GM23338 (cell line): ENCODE data around the gene IYD. TPM values are rescaled to one million over a fixed set of nuclear protein-coding genes. Genes with fewer than 3 reads are reported as not detected.

Source experiments
- ATAC-seq: fragments of 200-7000 bp; cut with Tn5 transposase; 3 replicates; pipeline ENCODE4 v1.9.1; 2020
- DNase-seq: peaks from one replicate; pipeline ENCODE4 v3.0.0-alpha.2; 2015; ENCODE audit warnings: low spot score
- H2AFZ ChIP-seq: fragments of 200-600 bp; sonication (generic); 2 replicates; pipeline ENCODE4 v1.8.0; 2016; ENCODE audit warnings: antibody characterized with exemption, mild to moderate bottlenecking, moderate library complexity
- H3F3A ChIP-seq: fragments of 200-600 bp; sonication (generic); replicated peaks from 2 replicates; pipeline ENCODE4 v1.8.0; 2017; ENCODE audit warnings: antibody characterized with exemption, mixed run types, low read depth
- H3K27ac ChIP-seq: fragments of 200-600 bp; sonication (generic); 2 replicates; pipeline ENCODE4 v1.6.1; 2016; ENCODE audit warnings: low read depth
- H3K27me3 ChIP-seq: fragments of 200-600 bp; sonication (generic); 2 replicates; pipeline ENCODE4 v1.8.0; 2016; ENCODE audit warnings: mild to moderate bottlenecking, mixed run types, moderate library complexity; ENCODE audit not compliant: insufficient read depth
- H3K36me3 ChIP-seq: fragments of 200-600 bp; sonication (generic); 2 replicates; pipeline ENCODE4 v1.8.0; 2016; ENCODE audit warnings: mild to moderate bottlenecking; ENCODE audit not compliant: insufficient read depth
- H3K4me1 ChIP-seq: fragments of 200-600 bp; sonication (generic); 2 replicates; pipeline ENCODE4 v1.8.0; 2016; ENCODE audit warnings: mild to moderate bottlenecking, moderate library complexity; ENCODE audit not compliant: insufficient read depth
- H3K4me2 ChIP-seq: fragments of 200-600 bp; sonication (generic); 2 replicates; pipeline ENCODE4 v1.7.1; 2017; ENCODE audit warnings: mixed run types
- H3K4me3 ChIP-seq: fragments of 200-600 bp; sonication (generic); 2 replicates; pipeline ENCODE4 v1.6.1; 2016; ENCODE audit warnings: mixed run types
- H3K79me2 ChIP-seq: fragments of 200-600 bp; sonication (generic); replicated peaks from 2 replicates; pipeline ENCODE4 v1.8.0; 2017; ENCODE audit warnings: mild to moderate bottlenecking; ENCODE audit not compliant: insufficient read depth
- H3K9me2 ChIP-seq: fragments of 200-600 bp; sonication (generic); 2 replicates; pipeline ENCODE4 v1.8.0; 2017; ENCODE audit not compliant: insufficient read depth
- H4K20me1 ChIP-seq: fragments of 200-600 bp; sonication (generic); replicated peaks from 2 replicates; pipeline ENCODE4 v1.8.0; 2017; ENCODE audit warnings: mild to moderate bottlenecking; ENCODE audit not compliant: insufficient read depth
- H3K27ac Mint-ChIP-seq: 2 replicates; pipeline ENCODE4 v1.8.0; 2020; ENCODE audit warnings: inconsistent platforms, mild to moderate bottlenecking, moderate library complexity, mixed read lengths
- H3K27me3 Mint-ChIP-seq: 3 replicates; pipeline ENCODE4 v1.8.0; 2022; ENCODE audit warnings: low read depth, mild to moderate bottlenecking, moderate library complexity, mixed read lengths, inconsistent platforms; ENCODE audit not compliant: insufficient read depth, poor library complexity
- H3K36me3 Mint-ChIP-seq: 3 replicates; pipeline ENCODE4 v1.8.0; 2021; ENCODE audit warnings: low read depth, mild to moderate bottlenecking, inconsistent platforms, moderate library complexity, mixed read lengths
- H3K4me1 Mint-ChIP-seq: 3 replicates; pipeline ENCODE4 v1.8.0; 2020; ENCODE audit warnings: mild to moderate bottlenecking, inconsistent platforms, mixed read lengths
- H3K4me3 Mint-ChIP-seq: 3 replicates; pipeline ENCODE4 v1.8.0; 2021; ENCODE audit warnings: moderate library complexity, mild to moderate bottlenecking, inconsistent platforms, mixed read lengths
- H3K9me3 Mint-ChIP-seq: 3 replicates; pipeline ENCODE4 v1.8.0; 2020; ENCODE audit warnings: moderate library complexity, mild to moderate bottlenecking, inconsistent platforms, mixed read lengths
- CREB1 ChIP-seq: fragments of 250-450 bp; sonication (Bioruptor Pico); IDR thresholded peaks from 2 replicates; pipeline ENCODE4 v1.5.0; 2020; ENCODE audit warnings: low read depth, mild to moderate bottlenecking, moderate library complexity
- CTCF ChIP-seq, 2 experiments: fragments of 200-600 bp in 1 of 2; sonication (generic) in 1 of 2; conservative IDR thresholded peaks; 2 replicates each; pipeline versions ENCODE4 v1.5.1 to v1.6.1; 2016 to 2017; ENCODE audit warnings: antibody characterized with exemption in 2 of 2, low read depth in 2 of 2, mild to moderate bottlenecking in 2 of 2, moderate library complexity in 1 of 2
- ETS1 ChIP-seq: IDR thresholded peaks from 2 replicates; pipeline ENCODE4 v1.6.1; 2016; ENCODE audit warnings: antibody characterized with exemption
- EZH2 ChIP-seq: fragments of 200-600 bp; sonication (generic); IDR thresholded peaks from one replicate; pipeline ENCODE4 v1.8.0; 2017; ENCODE audit warnings: antibody characterized with exemption, mild to moderate bottlenecking, low read depth; ENCODE audit not compliant: unreplicated experiment
- EZH2phosphoT487 ChIP-seq: fragments of 200-600 bp; sonication (generic); IDR thresholded peaks from one replicate; pipeline ENCODE4 v1.8.1; 2018; ENCODE audit warnings: antibody characterized with exemption; ENCODE audit not compliant: unreplicated experiment
- JUNB ChIP-seq: IDR thresholded peaks from one replicate; pipeline ENCODE4 v1.6.1; 2016; ENCODE audit warnings: antibody characterized with exemption; ENCODE audit not compliant: unreplicated experiment
- NANOG ChIP-seq: IDR thresholded peaks from 2 replicates; pipeline ENCODE4 v1.6.1; 2016; ENCODE audit warnings: antibody characterized with exemption, borderline replicate concordance
- POLR2AphosphoS5 ChIP-seq: IDR thresholded peaks from 2 replicates; pipeline ENCODE4 v1.6.1; 2016; ENCODE audit warnings: antibody characterized with exemption, low read depth
- REST ChIP-seq: IDR thresholded peaks from one replicate; pipeline ENCODE4 v1.6.1; 2018; ENCODE audit warnings: antibody characterized with exemption; ENCODE audit not compliant: unreplicated experiment
- STAT1 ChIP-seq: IDR thresholded peaks from one replicate; pipeline ENCODE4 v1.6.1; 2016; ENCODE audit warnings: antibody characterized with exemption; ENCODE audit not compliant: unreplicated experiment
- ZNF114 ChIP-seq: fragments of 250-450 bp; sonication (Bioruptor Pico); IDR thresholded peaks from 2 replicates; pipeline ENCODE4 v1.5.0; 2020; ENCODE audit warnings: mild to moderate bottlenecking, moderate library complexity
- ZNF331 ChIP-seq: fragments of 250-450 bp; sonication (Bioruptor Pico); IDR thresholded peaks from 2 replicates; pipeline ENCODE4 v1.5.0; 2020; ENCODE audit warnings: low read depth, mild to moderate bottlenecking, moderate library complexity
- ZNF462 ChIP-seq: fragments of 250-450 bp; sonication (Bioruptor Pico); IDR thresholded peaks from 2 replicates; pipeline ENCODE4 v1.5.0; 2020; ENCODE audit warnings: mild to moderate bottlenecking, moderate library complexity
- polyA plus RNA-seq: library from polyadenylated mRNA; unstranded; fragments of >200 nt; fragmentation: Nextera tagmentation; extraction: Ambion mirVana; gene quantifications from 2 replicates; pipeline ENCODE4 v1.2.1, GENCODE V29; 2016
- total RNA-seq: library from RNA; depleted of rRNA; stranded (reverse); fragments of >200 nt; shearing (Covaris generic); gene quantifications from 2 replicates; pipeline ENCODE4 v1.2.3, GENCODE V29; 2014

IYD gene
- total and polyA plus RNA-seq, 2 experiments from 2014 or later: not detected

GRCh38 chr6:150369408-150369807 is 596 bp downstream of the IYD start:
- Histone ChIP-seq H4K20me1 (no peaks in the 10 kb centered on the region), H3K27me3 (no peaks in the 10 kb centered on the region), H3K4me2 (no peak overlapping the region), H3K79me2 (no peaks in the 10 kb centered on the region), H3K27ac (no peak overlapping the region), H3K4me1 (no peaks in the 10 kb centered on the region), H3K36me3 (no peaks in the 10 kb centered on the region), H2AFZ (no peak overlapping the region), H3K9me2 (no peaks in the 10 kb centered on the region), H3F3A (no peaks in the 10 kb centered on the region), H3K4me3 (no peak overlapping the region)
- no peaks in the 10 kb centered on the region for H3K36me3 Mint-ChIP-seq
- no peak overlapping the region for H3K27ac Mint-ChIP-seq
- no peaks in the 10 kb centered on the region for H3K27me3 Mint-ChIP-seq
- no peak overlapping the region for H3K4me3 Mint-ChIP-seq
- H3K4me1 Mint-ChIP-seq: no peaks in the 10 kb centered on the region; the same call in 2 of the 3 replicates
- DNase-seq (no peak), ATAC-seq (no peak)
- no peak for TF ChIP-seq ZNF114
- no peak for TF ChIP-seq NANOG
- TF ChIP-seq ETS1: no peak
- TF ChIP-seq ZNF331: no peak
- TF ChIP-seq POLR2AphosphoS5: no peak
- TF ChIP-seq EZH2: no peak
- no peak for TF ChIP-seq CTCF (conservative IDR thresholded peaks at IDR 0.05; ENCODE audit: low read depth in 2 of 2)
- TF ChIP-seq JUNB: no peak
- TF ChIP-seq REST: no peak
- TF ChIP-seq ZNF462 (CRISPR knock-in tag): no peak
- no peak for TF ChIP-seq STAT1
- TF ChIP-seq CREB1 (CRISPR knock-in tag): no peak
- no peak for TF ChIP-seq EZH2phosphoT487
- no peaks in the 10 kb centered on the region for H3K9me3 Mint-ChIP-seq
